GM12864 (cell line): ENCODE data around the gene DENND11.

Source experiments
- DNase-seq: peaks from one replicate; pipeline ENCODE4 v3.0.0-alpha.2; 2011; ENCODE audit warnings: low read depth
- H3K4me3 ChIP-seq: 2 replicates; pipeline ENCODE4 v1.5.1; 2011; ENCODE audit warnings: mild to moderate bottlenecking, low read depth, low read length, control low read depth
- CTCF ChIP-seq: IDR thresholded peaks from 2 replicates; pipeline ENCODE4 v1.5.1; 2011; ENCODE audit warnings: low read depth, mild to moderate bottlenecking, moderate library complexity, low read length, control low read depth, inconsistent platforms; ENCODE audit errors: missing control alignments

The DENND11 gene

GRCh38 chr7:141686670-141687069 lies 15.3 kb downstream of the DENND11 start:
- DNase-seq = no peak
- H3K4me3 ChIP-seq = no peak overlapping the region
- TF ChIP-seq CTCF = no peak

GRCh38 chr7:141686074-141686473 lies 15.9 kb downstream of the DENND11 start:
- H3K4me3 ChIP-seq = no peak overlapping the region
- no peak for DNase-seq
- TF ChIP-seq CTCF = no peak

GRCh38 chr7:141685285-141686023 lies 16.5 kb downstream of the DENND11 start:
- no peak for TF ChIP-seq CTCF
- no peak for DNase-seq
- no peak overlapping the region for H3K4me3 ChIP-seq

GRCh38 chr7:141679014-141679413 lies 23.0 kb downstream of the DENND11 start:
- no peak for DNase-seq
- no peak for TF ChIP-seq CTCF

GRCh38 chr7:141676618-141677017 lies 25.3 kb downstream of the DENND11 start:
- TF ChIP-seq CTCF = no peak
- H3K4me3 ChIP-seq = no peak overlapping the region
- no peak for DNase-seq

More at GRCh38 chr7:141679014-141679413, 23.0 kb downstream of the DENND11 start:
- no peak overlapping the region for H3K4me3 ChIP-seq

GRCh38 chr7:141675436-141676215 lies 26.3 kb downstream of the DENND11 start:
- TF ChIP-seq CTCF = no peak
- H3K4me3 ChIP-seq = no peak overlapping the region
- no peak for DNase-seq
